H9 (cell line): Measurements from ENCODE around the gene CEACAM5. TPM values are rescaled to one million over a fixed set of nuclear protein-coding genes. Genes with fewer than 3 reads are reported as not detected.
A peak's percentile ranks its signal among the peaks of the same experiment; 100 is the strongest.

Source experiments
- DNase-seq: peaks from one replicate; pipeline ENCODE4 v3.0.0-alpha.2; 2017
- H2AFZ ChIP-seq: one replicate; pipeline ENCODE4 v1.6.1; 2013; ENCODE audit warnings: mild to moderate bottlenecking, low read length, control low read depth, moderate library complexity
- H2AK5ac ChIP-seq: 2 replicates; pipeline ENCODE4 v1.6.1; 2013; ENCODE audit warnings: low read length, control low read depth, mixed read lengths; ENCODE audit not compliant: insufficient read length
- H2BK120ac ChIP-seq: one replicate; pipeline ENCODE4 v1.6.1; 2013; ENCODE audit warnings: low read depth, mild to moderate bottlenecking, low read length, control low read depth, inconsistent platforms; ENCODE audit not compliant: poor library complexity, severe bottlenecking
- H2BK12ac ChIP-seq: 2 replicates; pipeline ENCODE4 v1.6.1; 2013; ENCODE audit warnings: low read length, control low read depth, mixed read lengths, low read depth; ENCODE audit not compliant: insufficient read length
- H2BK15ac ChIP-seq: 2 replicates; pipeline ENCODE4 v1.6.1; 2013; ENCODE audit warnings: low read depth, low read length, control low read depth
- H2BK20ac ChIP-seq: one replicate; pipeline ENCODE4 v1.6.1; 2013; ENCODE audit warnings: low read depth, mild to moderate bottlenecking, low read length, control low read depth, inconsistent platforms; ENCODE audit not compliant: poor library complexity, severe bottlenecking
- H2BK5ac ChIP-seq: 2 replicates; pipeline ENCODE4 v1.6.1; 2013; ENCODE audit warnings: low read length, control low read depth, mixed read lengths; ENCODE audit not compliant: insufficient read length
- H3K14ac ChIP-seq: 2 replicates; pipeline ENCODE4 v1.6.1; 2013; ENCODE audit warnings: low read length, control low read depth; ENCODE audit not compliant: insufficient read depth
- H3K18ac ChIP-seq: 2 replicates; pipeline ENCODE4 v1.6.1; 2013; ENCODE audit warnings: low read depth, mild to moderate bottlenecking, mixed read lengths, low read length, control low read depth; ENCODE audit not compliant: insufficient read length
- H3K23ac ChIP-seq: 2 replicates; pipeline ENCODE4 v1.6.1; 2013; ENCODE audit warnings: low read length, control low read depth, mixed read lengths, low read depth; ENCODE audit not compliant: insufficient read length
- H3K23me2 ChIP-seq: 2 replicates; pipeline ENCODE4 v1.6.1; 2013; ENCODE audit warnings: low read depth, mild to moderate bottlenecking, mixed read lengths, low read length, control low read depth; ENCODE audit not compliant: insufficient read length, poor library complexity, severe bottlenecking
- H3K27ac ChIP-seq: 2 replicates; pipeline ENCODE4 v1.5.1; 2013; ENCODE audit warnings: low read length, control low read depth, mixed read lengths, low read depth; ENCODE audit not compliant: insufficient read length
- H3K27me3 ChIP-seq: 2 replicates; pipeline ENCODE4 v1.6.1; 2013; ENCODE audit warnings: low read length, control low read depth, inconsistent platforms; ENCODE audit not compliant: insufficient read depth
- H3K4ac ChIP-seq: 2 replicates; pipeline ENCODE4 v1.6.1; 2013; ENCODE audit warnings: low read depth, mild to moderate bottlenecking, control low read depth, inconsistent platforms, low read length, moderate library complexity
- H3K4me1 ChIP-seq: 2 replicates; pipeline ENCODE4 v1.6.1; 2013; ENCODE audit warnings: low read length, control low read depth, inconsistent platforms; ENCODE audit not compliant: insufficient read depth
- H3K4me2 ChIP-seq: 2 replicates; pipeline ENCODE4 v1.6.1; 2013; ENCODE audit warnings: low read length, control low read depth, mixed read lengths; ENCODE audit not compliant: insufficient read length, insufficient read depth
- H3K56ac ChIP-seq: 2 replicates; pipeline ENCODE4 v1.6.1; 2013; ENCODE audit warnings: low read depth, mild to moderate bottlenecking, mixed read lengths, low read length, control low read depth; ENCODE audit not compliant: insufficient read length
- H3K79me1 ChIP-seq: 2 replicates; pipeline ENCODE4 v1.6.1; 2013; ENCODE audit warnings: low read depth, mild to moderate bottlenecking, moderate library complexity, low read length, control low read depth, inconsistent platforms; ENCODE audit not compliant: insufficient read depth, poor library complexity, severe bottlenecking
- H3K79me2 ChIP-seq: 2 replicates; pipeline ENCODE4 v1.6.1; 2013; ENCODE audit warnings: low read length, control low read depth, inconsistent platforms; ENCODE audit not compliant: insufficient read depth
- H3K9ac ChIP-seq: 2 replicates; pipeline ENCODE4 v1.6.1; 2013; ENCODE audit warnings: low read length, control low read depth, mixed read lengths; ENCODE audit not compliant: insufficient read length; ENCODE audit errors: extremely low read depth
- H3K9me3 ChIP-seq: one replicate; pipeline ENCODE4 v1.6.1; 2013; ENCODE audit warnings: low read depth, low read length, inconsistent platforms; ENCODE audit not compliant: control insufficient read depth
- H3T11ph ChIP-seq: one replicate; pipeline ENCODE4 v1.6.1; 2013; ENCODE audit warnings: mild to moderate bottlenecking, low read length, control low read depth, inconsistent platforms
- H4K20me1 ChIP-seq: one replicate; pipeline ENCODE4 v1.6.1; 2013; ENCODE audit not compliant: control insufficient read depth, insufficient read length, insufficient read depth
- H4K5ac ChIP-seq: 2 replicates; pipeline ENCODE4 v1.6.1; 2013; ENCODE audit warnings: low read depth, mild to moderate bottlenecking, mixed read lengths, low read length, control low read depth; ENCODE audit not compliant: insufficient read length
- H4K8ac ChIP-seq: replicated peaks from 2 replicates; pipeline ENCODE4 v1.6.1; 2013; ENCODE audit warnings: low read length, control low read depth, mixed read lengths, low read depth; ENCODE audit not compliant: insufficient read length
- H4K91ac ChIP-seq: 2 replicates; pipeline ENCODE4 v1.6.1; 2013; ENCODE audit warnings: low read depth, mild to moderate bottlenecking, moderate library complexity, mixed read lengths, low read length, control low read depth; ENCODE audit not compliant: insufficient read length
- H3K27ac Mint-ChIP-seq, 3 experiments: 2 replicates in 2 of 3; 3 replicates in 1 of 3; pipeline ENCODE4 v1.8.0; 2020 to 2021; ENCODE audit warnings: mixed read lengths in 3 of 3, mild to moderate bottlenecking in 1 of 3, moderate library complexity in 1 of 3
- H3K27me3 Mint-ChIP-seq: 2 replicates; pipeline ENCODE4 v1.8.0; 2021; ENCODE audit warnings: low read depth, mild to moderate bottlenecking, moderate library complexity, mixed read lengths
- H3K36me3 Mint-ChIP-seq, 3 experiments: 2 replicates in 2 of 3; 3 replicates in 1 of 3; pipeline ENCODE4 v1.8.0; 2020 to 2021; ENCODE audit warnings: low read depth in 3 of 3, mixed read lengths in 3 of 3; ENCODE audit not compliant: insufficient read depth in 1 of 3
- H3K4me1 Mint-ChIP-seq, 2 experiments: 2 replicates each; pipeline ENCODE4 v1.8.0; 2020; ENCODE audit warnings: mixed read lengths in 2 of 2
- H3K4me3 Mint-ChIP-seq, 2 experiments: 2 replicates in 1 of 2; 3 replicates in 1 of 2; pipeline ENCODE4 v1.8.0; 2020 to 2021; ENCODE audit warnings: mild to moderate bottlenecking in 2 of 2, mixed read lengths in 2 of 2, moderate library complexity in 1 of 2
- H3K9me3 Mint-ChIP-seq, 2 experiments: 2 replicates in 1 of 2; 3 replicates in 1 of 2; pipeline ENCODE4 v1.8.0; 2020; ENCODE audit warnings: mild to moderate bottlenecking in 2 of 2, mixed read lengths in 2 of 2, moderate library complexity in 1 of 2
- CTCF ChIP-seq: fragments of 200-600 bp; sonication (generic); conservative IDR thresholded peaks from 3 replicates; pipeline ENCODE4 v1.8.0; 2021; ENCODE audit warnings: antibody characterized with exemption, mild to moderate bottlenecking
- whole genome bisulfite sequencing: extraction: QIAGEN DNeasy Blood & Tissue Kit; methylation state at CpG from one replicate; pipeline ENCODE4 v1.1.7; 2013; ENCODE audit warnings: missing lambda C conversion rate, low lambda C conversion rate, mixed read lengths; ENCODE audit not compliant: insufficient read length; ENCODE audit errors: extremely low coverage; 5-methylcytosine and 5-hydroxymethylcytosine counted together
- total RNA-seq: library from RNA; stranded (reverse); gene quantifications from 2 replicates; pipeline ENCODE4 v1.2.1, GENCODE V29; 2021

The CEACAM5 gene
- total RNA-seq, 1 experiment from 2014 or later, result not detected

GRCh38 chr19:41755328-41755913 is 47.0 kb downstream of the CEACAM5 start, which contains the start of gene CEACAM6:
TSS of gene CEACAM6 (plus strand) at chr19:41755530. CDS start at chr19:41755639, 109 bp downstream.
- Histone ChIP-seq H3K79me2 (no peaks in the 10 kb centered on the region), H3K23ac (no peak within 1 kb of the TSS), H3K23me2 (no peaks in the 10 kb centered on the region), H4K5ac (no peak within 1 kb of the TSS), H3K18ac (no peak within 1 kb of the TSS), H3K14ac (no peak within 1 kb of the TSS; the same call in 1 of the 2 replicates), H2BK12ac (no peak within 1 kb of the TSS), H3K27ac (no peak within 1 kb of the TSS), H4K91ac (no peak within 1 kb of the TSS), H3K9ac (no peak within 1 kb of the TSS), H4K20me1 (no peaks in the 10 kb centered on the region), H3K4ac (no peak within 1 kb of the TSS), H2BK120ac (no peak within 1 kb of the TSS), H3K4me2 (no peak within 1 kb of the TSS), H2AFZ (no peak within 1 kb of the TSS), H3K56ac (no peak within 1 kb of the TSS), H2AK5ac (no peak within 1 kb of the TSS), H4K8ac (no peak within 1 kb of the TSS), H3K4me1 (no peaks in the 10 kb centered on the region), H3K27me3 (0 out of 2 replicates have a peak, but pooled peaks cover under 1% of the 10 kb centered on the region), H2BK15ac (no peak within 1 kb of the TSS), H2BK5ac (no peak within 1 kb of the TSS), H2BK20ac (no peak within 1 kb of the TSS), H3T11ph (no peak within 1 kb of the TSS), H3K79me1 (no peaks in the 10 kb centered on the region), H3K9me3 (no peaks in the 10 kb centered on the region)
- peak; percentile 32 for DNase-seq
- Mint-ChIP-seq H3K36me3 (peaks cover 0 to 34% (median 0%) of the 10 kb centered on the region in 3 experiments; a peak in 2 of 7 replicates), H3K27ac (no peak within 1 kb of the TSS; a peak in 1 of 7 replicates), H3K4me3 (0 out of 5 replicates have a peak within 1 kb of the TSS, but pooled peaks of 1 of the 2 experiments have one; percentile 25), H3K27me3 (peaks cover 5% of the 10 kb centered on the region), H3K9me3 (peaks cover 34 to 88% of the 10 kb centered on the region in 2 experiments), H3K4me1 (no peaks in the 10 kb centered on the region)
- TF ChIP-seq CTCF, result no peak
- no CpG with 5 or more reads among the region's 3 CpGs for WGBS
